Activated CD8-positive, alpha-beta memory T cell treated with anti-CD3 and anti-CD28 coated beads for 24 hours (primary cell): ENCODE measurements around the gene FASTKD1.
"Not testable (repeated sequence)": the region's sequence is repeated elsewhere in the genome, so short reads cannot be mapped to it uniquely, and the experiment has no call there.

Experiments
- DNase-seq: peaks from one replicate; pipeline ENCODE4 v3.0.0-alpha.2; 2020

Gene FASTKD1, protein sequence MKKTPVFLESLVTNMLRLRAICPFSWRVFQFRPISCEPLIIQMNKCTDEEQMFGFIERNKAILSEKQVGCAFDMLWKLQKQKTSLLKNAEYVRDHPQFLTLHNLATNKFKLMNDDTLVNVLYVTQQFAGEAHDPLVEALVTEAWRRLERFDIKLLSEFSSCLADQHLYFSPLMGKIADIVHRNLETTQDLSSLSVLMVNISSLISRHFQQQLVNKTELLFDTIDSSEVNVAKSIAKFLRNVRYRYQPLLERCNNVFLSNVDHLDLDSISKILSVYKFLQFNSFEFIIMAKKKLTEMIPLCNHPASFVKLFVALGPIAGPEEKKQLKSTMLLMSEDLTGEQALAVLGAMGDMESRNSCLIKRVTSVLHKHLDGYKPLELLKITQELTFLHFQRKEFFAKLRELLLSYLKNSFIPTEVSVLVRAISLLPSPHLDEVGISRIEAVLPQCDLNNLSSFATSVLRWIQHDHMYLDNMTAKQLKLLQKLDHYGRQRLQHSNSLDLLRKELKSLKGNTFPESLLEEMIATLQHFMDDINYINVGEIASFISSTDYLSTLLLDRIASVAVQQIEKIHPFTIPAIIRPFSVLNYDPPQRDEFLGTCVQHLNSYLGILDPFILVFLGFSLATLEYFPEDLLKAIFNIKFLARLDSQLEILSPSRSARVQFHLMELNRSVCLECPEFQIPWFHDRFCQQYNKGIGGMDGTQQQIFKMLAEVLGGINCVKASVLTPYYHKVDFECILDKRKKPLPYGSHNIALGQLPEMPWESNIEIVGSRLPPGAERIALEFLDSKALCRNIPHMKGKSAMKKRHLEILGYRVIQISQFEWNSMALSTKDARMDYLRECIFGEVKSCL

DNA sequence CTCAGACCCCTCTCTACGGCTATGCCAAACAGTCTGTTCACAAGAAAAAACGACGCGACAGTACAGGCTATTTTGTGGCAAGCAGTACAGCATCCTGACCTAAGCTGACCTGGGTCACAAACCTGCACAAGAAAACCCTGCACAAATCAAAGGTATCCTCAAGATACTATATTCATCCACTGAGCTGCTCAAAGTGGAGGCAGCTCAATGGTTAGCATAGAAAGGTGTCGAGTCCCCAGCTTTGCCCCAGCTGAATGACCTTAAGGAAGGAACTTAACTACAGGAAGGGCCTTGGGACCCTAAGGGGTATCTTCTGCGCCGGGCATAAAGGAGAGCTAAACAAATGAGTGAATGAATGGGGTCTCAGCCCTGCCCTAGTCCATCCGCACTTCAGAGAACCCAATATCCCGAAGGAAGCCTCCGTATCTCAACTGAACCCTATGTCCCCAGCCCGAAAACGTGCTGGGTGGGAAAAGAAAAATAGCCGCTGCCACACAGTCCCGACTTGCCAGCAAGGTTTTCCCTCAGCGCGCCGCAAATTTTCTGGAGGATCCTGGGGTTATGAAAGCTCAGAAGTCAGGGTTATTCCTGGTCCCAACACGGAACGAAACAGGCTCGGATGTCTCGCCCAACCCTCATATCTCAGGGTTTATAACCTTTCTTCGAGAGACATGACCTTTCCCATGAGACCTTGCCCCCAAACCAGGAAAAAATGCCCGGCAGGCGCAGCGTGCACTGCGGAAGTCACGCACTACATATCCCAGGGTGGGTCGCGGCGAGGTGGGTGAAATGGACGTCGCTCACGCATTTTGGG, at the start of gene FASTKD1:
Gene FASTKD1 (minus strand): TSS at position 706 of the 814 bp plus-strand sequence. CDS start 1,836 bp downstream, outside the sequence.
- DNase-seq: peak; percentile 91

DNA sequence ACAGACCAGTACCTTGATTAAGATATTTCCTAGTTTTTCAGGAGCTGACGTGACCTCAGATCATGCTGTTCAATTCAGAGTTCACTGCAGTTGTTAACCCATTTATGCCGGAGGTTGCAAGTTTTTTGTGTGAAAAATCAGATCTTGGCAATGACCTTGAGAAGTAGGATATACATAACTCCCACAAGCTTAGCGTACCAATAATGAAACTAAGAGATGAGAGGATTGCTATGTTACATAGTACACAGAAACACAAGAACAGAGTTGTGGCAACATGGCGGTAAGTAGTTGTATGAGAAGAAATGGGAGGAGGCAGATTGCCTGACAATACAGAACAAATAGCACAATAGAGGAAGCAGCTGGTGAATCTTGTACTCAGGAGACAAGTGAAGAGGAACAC, 49.6 kb upstream of the FASTKD1 start:
- no peak for DNase-seq

DNA sequence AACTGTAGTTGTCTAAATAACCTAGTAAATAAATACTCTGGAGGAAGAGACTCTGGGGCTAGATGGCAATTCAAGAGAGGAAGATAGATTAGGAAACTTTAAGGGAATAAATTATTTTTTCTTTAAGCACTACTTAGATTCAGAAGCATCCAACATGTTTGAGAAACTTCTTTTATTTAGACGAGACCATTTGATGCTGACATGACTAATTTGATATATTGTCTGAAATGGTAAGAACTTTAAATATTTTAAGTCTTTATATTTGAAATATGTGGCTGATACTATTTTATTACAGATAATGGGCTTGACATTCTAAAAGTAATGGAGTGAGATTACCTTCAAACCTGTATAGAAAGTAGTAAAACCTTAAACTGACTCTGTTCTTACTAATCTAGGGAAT, 46.8 kb upstream of the FASTKD1 start:
- no peak for DNase-seq

DNA sequence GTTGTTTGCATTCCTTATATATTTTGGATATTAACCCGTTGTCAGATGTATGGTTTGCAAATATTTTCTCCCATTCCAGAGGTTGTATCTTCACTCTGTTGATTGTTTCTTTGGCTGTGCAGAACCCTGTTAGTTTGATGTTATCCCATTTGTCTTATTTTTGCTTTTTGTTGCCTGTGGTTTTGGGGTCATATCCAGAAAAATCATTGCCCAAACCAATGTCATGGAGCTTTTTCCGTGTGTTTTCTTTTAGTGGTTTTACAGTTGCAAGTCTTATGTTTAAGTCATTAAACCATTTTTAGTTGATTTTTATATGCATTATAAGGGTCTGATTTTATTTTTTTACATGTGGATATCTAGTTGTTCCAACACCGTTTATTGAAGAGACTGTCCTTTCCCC, 46.3 kb upstream of the FASTKD1 start:
- no peak for DNase-seq

DNA sequence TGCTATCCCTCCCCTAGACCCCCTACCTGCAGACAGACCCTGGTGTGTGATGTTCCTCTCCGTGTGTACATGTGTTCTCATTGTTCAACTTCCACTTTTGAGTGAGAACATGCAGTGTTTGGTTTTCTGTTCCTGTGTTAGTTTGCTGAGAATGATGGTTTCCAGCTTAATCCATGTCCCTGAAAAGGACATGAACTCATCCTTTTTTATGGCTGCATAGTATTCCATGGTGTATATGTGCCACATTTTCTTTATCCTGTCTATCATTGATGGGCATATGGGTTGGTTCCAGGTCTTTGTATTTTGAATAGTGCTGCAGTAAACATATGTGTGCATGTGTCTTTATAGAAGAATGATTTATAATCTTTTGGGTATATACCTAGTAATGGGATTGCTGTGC, 42.3 kb upstream of the FASTKD1 start:
- DNase-seq: not testable (repeated sequence)

DNA sequence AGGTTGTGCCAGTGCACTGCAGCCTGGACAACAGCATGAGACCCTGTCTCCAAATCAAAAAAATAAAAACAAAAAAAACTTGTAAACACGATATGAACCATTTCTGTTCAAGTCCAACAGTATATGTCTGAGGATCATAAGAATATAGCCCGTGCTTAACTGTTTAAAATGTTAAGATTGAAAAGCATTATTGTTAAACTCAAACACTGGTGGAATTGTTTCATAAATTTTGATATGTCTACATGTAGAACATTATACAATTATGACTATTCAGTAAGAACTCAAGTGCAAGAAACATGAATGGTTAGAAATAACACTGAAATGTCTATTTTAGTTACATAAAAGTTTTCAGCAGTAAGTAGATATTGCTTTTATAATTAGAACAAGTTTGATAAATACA, 40.2 kb upstream of the FASTKD1 start:
- DNase-seq: no peak

DNA sequence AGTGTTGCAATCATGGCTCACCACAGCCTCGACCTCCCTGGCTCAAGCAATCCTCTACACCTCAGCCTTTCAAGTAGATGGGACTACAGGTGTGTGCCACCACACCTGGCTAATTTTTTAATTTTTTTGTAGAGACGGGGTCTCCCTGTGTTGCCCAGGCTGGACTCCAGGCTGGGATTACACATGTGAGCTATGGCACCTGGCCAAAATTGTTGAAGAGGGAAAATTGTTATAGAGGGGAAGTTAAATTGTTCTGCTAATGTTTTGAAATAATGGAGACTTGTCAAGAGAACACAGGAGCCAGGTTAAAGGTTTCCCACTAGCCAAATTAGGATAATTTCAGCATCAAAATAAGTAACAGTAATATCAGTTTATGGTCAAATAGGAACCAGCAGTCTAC, 35.6 kb upstream of the FASTKD1 start:
- no peak for DNase-seq

DNA sequence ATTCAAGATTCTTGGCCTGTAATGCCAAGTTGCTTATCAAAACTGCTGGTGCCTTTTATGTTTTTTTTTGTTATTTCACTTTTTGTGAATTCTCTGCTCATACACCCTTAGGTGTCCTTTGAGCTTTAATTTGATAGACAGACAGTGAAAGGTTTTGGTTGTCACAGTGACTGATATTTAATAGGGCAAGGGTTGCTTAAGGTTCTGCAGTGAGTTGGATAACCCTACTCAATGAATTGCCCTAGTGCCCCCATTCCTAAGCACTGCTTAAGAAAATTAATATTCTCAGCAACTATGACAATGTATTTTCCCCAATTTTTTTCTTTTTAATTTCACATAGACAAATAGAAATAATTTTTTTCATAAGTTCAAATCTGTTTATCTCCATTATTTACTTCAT, 25.9 kb upstream of the FASTKD1 start:
- no peak for DNase-seq

DNA sequence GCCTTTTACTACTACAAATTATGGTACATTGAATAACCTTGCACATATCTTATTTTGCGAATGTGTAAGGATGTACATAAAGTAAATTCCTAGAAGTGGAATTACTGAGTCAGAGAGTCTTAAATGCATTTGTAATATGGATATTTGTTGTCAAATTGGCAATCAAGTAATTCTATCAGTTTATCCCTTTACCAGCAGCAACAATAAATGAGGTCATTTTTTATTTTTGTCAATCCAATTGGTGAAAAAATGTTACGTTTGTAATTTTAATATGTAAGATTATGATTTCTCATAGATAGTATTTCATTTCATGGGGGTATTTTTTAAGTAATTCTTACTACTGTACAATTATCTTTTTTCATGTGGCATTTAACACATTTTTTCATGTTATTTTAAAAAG, 25.3 kb upstream of the FASTKD1 start:
- DNase-seq: no peak

DNA sequence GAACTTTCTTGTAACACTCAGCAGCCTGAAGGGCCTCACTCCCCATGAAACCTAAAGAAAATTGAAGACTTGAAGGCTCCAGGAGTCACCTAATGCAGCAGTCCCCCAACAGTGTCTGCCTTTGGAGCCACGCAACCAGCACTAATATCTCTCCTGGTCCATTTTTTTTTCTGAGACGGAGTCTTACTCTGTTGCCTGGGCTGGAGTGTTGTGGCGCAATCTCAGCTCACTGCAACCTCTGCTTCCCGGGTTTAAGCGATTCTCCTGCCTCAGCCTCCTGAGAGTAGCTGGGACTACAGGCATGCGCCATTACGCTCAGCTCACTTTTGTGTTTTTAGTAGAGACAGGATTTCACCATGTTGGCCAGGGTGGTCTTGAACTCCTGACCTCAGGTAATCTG, 22.9 kb upstream of the FASTKD1 start:
- DNase-seq: not testable (repeated sequence)

DNA sequence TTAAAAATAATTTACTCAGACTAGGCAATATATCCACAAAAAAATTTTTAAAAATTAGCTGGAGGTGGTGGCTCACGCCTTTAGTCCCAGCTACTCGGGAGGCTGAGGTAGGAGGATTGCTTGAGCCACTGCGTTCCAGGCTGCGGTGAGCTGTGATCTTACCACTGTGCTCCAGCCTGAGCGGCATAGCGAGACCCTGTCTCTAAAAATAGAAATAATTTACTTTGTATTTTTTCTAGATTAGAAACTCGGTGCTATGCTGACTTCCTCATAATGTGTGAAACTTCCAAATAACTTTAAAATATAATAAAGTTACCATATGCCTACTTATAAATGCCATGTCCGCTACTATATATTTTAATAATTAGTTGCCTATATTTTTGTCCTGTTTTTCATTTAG, 17.1 kb upstream of the FASTKD1 start:
- DNase-seq: no peak

DNA sequence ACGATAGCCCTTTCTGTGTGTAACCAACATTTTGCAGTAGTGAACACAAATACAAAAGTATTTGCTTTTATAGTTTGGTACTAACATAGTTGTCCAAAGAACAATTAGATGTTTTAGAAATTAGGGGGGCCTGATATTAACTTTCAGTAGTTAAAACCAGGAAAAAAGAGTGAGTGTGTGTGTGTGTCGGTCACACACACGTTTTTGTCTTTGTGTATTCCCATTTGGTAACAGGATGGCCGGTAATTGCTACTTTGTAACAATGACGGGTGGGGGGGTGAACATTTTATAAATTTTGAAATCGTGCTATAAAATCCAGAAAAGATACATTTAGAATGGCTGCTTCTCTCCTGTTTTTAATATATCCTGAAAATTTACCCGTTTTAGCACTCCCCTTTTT, 12.0 kb upstream of the FASTKD1 start:
- DNase-seq: no peak

DNA sequence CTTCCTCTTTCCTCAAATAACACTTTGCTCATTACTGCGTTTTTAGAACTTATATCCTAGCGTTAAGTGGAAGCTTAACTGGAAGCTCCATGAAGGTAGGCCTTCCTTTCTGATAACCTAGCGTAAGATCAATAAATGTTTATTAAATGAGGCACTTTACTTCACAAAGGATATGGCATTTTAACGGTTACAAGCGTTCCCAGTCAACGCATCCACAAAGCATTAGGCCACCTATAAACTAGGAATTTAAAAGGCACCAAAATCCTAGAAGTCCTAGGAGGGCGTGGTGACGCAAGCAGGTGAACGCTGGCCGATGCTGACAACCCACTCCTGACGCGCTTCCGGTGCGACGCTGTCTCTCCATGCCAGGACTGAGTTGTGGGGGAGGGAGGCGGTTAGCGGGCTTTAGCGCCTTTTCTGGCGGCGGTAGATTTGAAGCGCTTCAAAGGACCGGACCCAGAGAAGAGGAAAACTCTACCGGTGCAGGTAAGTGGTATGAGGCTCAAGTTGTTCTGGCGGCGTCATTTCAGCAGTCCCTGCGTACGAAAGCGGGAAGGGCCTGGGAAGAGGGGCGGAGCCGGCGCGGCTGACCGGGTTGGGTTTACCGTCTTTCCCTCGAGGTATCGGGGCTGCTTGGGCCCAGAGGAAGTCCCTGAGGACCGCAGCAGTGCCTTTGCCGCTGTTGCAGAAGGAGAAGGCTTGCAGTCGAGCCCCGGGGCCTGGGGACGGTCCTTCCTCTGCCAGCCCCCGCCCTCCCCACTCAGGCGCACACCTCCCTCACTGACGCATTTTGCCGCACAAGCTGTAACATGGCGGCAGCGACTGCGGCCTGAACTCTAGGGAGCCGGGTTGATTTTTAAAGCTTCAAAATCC, 10.6 kb upstream of the FASTKD1 start, which contains the start of gene PPIG:
Gene PPIG (plus strand): TSS at position 347 of the 873 bp plus-strand sequence. CDS start 19,691 bp downstream, outside the sequence.
- DNase-seq: peak; percentile 91

DNA sequence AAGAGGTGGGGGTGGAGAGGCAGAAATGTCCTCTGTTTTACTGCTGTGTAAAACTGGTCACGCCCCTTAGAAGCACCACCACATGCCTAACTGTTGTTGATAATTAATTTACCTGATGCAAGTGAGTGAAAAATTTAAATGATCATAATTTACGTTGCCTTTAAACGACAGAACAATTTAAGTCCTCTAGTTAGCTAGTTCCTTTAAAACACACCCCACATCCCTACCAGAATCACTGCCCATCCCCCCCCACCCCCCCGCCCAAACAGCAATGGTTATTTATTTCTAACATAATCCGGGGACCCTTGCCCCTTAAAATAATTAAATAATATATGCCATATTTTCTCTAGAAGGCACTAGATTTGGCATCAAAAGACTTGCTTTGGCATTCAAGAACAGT, 9.9 kb upstream of the FASTKD1 start:
- DNase-seq: no peak

DNA sequence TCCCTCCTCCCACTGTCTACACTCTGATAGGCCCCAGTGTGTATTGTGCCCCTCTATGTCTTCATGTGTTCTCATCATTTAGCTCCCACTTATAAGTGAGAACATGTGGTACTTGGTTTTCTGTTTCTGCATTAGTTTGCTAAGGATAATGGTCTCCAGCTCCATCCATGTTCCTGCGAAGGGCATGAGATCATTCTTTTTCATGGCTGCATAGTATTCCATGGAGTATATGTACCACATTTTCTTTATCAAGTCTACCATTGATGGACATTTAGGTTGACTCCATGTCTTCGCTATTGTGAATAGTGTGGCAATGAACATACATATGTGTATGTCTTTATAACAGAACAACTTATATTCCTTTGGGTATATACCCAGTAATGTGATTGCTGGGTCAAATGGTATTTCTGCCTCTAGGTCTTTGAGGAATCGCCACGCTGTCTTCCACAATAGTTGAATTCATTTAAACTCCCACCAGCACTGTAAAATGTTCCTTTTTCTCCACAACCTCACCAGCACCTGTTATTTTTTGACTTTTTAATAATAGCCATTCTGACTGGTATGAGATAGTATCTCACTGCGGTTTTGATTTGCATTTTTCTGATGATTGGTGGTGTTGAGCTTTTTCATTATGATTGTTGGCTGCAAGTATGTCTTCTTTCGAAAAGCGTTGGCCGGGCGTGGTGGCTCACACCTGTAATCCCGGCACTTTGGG, 9.0 kb upstream of the FASTKD1 start:
- DNase-seq: not testable (repeated sequence)

DNA sequence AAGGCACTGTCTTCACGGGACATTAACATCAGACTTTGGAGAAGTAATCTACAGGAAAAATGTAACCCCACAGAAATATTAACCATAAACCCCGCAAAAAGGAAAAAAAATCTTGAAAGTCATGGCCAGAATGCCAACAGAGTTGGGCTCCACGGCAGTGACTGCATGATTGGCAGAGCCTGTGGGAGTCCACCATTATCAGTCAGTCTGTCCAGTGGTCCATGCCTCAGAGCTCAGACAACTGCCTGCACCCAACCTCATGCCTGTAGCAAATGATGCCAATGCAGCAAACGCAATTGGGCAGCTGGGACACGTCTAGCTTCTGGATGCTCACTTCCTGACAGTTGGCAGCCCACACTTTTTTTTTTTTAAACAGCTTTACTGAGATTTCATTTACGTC, 5.4 kb upstream of the FASTKD1 start:
- no peak for DNase-seq

DNA sequence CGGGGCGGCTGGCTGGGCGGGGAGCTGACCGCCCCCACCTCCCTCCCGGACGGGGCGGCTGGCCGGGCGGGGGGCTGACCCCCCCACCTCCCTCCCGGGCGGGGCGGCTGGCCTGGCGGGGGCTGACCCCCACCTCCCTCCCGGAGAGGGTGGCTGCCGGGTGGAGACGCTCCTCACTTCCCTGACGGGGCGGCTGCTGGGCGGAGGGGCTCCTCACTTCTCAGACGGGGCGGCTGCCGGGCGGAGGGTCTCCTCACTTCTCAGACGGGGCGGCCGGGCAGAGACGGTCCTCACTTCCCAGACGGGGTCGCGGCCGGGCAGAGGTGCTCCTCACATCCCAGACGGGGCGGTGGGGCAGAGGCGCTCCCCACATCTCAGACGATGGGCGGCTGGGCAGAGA, 1.6 kb upstream of the FASTKD1 start:
- not testable (repeated sequence) for DNase-seq

DNA sequence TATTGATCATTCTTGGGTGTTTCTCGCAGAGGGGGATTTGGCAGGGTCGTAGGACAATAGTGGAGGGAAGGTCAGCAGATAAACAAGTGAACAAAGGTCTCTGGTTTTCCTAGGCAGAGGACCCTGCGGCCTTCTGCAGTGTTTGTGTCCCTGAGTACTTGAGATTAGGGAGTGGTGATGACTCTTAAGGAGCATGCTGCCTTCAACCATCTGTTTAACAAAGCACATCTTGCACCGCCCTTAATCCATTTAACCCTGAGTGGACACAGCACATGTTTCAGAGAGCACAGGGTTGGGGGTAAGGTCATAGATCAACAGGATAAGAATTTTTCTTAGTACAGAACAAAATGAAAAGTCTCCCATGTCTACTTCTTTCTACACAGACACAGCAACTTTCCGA, 874 bp upstream of the FASTKD1 start:
- not testable (repeated sequence) for DNase-seq

DNA sequence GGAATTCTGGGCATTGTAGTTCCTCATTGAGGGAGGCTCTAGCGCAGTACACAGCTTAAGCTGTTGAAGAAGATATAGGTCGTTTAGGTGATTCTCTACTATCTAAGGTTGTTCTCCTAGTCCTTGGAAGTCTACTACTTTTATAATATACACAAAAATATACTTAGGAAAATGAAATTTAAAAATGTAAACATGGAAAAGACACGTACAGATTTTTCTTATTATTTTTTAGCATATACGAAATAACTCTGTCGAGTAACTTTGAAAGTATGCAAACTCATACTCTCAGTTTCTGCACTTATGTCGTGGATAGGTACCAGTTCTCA, 272 bp upstream of the FASTKD1 start:
- no peak for DNase-seq

DNA sequence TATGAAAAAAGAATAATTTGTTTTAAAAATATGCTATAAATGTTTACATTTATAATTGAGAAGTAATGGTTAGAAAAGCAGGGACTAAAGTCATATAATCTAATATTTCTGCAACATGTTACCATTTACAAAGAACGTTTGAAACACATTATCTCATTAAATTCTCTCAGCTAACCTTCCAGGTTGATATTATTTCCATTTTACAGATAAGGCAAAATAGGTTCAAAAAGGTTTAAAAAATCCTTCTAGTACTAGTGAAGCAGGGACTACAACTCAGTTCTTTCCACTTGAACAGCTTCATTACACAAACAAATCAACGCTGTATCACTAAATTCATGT, 875 bp downstream of the FASTKD1 start:
- DNase-seq: no peak

DNA sequence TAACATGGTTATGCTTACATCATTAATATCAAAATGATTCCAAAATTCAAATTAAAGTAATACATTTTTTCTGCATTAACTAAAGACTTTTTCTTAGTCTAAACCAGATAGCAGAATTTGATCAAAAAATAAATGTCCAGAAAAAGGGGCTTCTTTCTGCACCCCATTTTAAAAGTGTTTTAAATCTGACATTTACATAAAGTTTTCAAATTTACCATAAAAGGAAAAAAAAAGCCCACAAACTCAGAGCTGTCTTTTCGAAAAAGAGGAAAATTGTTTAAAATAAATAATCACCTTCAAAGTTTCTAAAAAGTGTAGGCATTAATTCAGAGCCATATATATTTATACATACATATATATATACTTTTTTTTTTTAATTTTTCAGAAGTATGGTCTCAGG, 1.5 kb downstream of the FASTKD1 start:
- no peak for DNase-seq

DNA sequence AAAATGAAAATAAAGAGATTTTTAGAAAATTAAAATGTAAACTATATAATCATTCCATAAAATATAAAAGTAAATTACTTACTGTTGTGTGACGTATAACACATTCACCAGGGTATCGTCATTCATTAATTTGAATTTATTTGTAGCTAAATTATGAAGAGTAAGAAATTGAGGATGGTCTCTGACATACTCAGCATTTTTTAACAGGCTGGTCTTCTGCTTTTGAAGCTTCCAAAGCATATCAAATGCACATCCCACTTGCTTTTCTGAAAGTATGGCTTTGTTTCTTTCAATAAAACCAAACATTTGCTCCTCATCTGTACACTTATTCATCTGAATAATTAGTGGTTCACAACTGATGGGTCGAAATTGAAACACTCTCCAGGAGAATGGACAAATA, 2.1 kb downstream of the FASTKD1 start:
- no peak for DNase-seq
